ELR (cell line): ENCODE measurements around the gene ANKS4B.
"Not testable (repeated sequence)": the region's sequence is repeated elsewhere in the genome, so short reads cannot be mapped to it uniquely, and the experiment has no call there.

ENCODE experiments used
- DNase-seq: peaks from one replicate; pipeline ENCODE4 v3.0.0-alpha.2; 2015; ENCODE audit warnings: low read depth

The ANKS4B gene

GRCh38 chr16:21263640-21264570 lies 30.4 kb downstream of the ANKS4B start:
- no peak for DNase-seq

GRCh38 chr16:21264571-21265036 lies 31.1 kb downstream of the ANKS4B start:
- DNase-seq: no peak

- no peak for DNase-seq
Measured at GRCh38 chr16:21265104-21265837, 31.8 kb downstream of the ANKS4B start.

- DNase-seq: no peak
Measured at GRCh38 chr16:21267298-21267697, 33.8 kb downstream of the ANKS4B start.

GRCh38 chr16:21268236-21268635 lies 34.7 kb downstream of the ANKS4B start:
- no peak for DNase-seq

GRCh38 chr16:21272253-21272652 lies 38.8 kb downstream of the ANKS4B start:
- DNase-seq: no peak

- not testable (repeated sequence) for DNase-seq
Measured at GRCh38 chr16:21272763-21273162, 39.3 kb downstream of the ANKS4B start.

- DNase-seq: no peak
Measured at GRCh38 chr16:21274172-21274726, 40.8 kb downstream of the ANKS4B start.

GRCh38 chr16:21275529-21275928 lies 42.0 kb downstream of the ANKS4B start:
- no peak for DNase-seq

GRCh38 chr16:21276090-21276489 lies 42.6 kb downstream of the ANKS4B start:
- no peak for DNase-seq

GRCh38 chr16:21277045-21277926 lies 43.8 kb downstream of the ANKS4B start:
- DNase-seq: no peak

- DNase-seq: peak; percentile 45
Measured at GRCh38 chr16:21277927-21278706, 44.6 kb downstream of the ANKS4B start, which contains the start of gene CRYM. CRYM (minus strand) TSS chr16:21278290; CDS start chr16:21278251, 39 bp downstream.

GRCh38 chr16:21279501-21279900 lies 46.0 kb downstream of the ANKS4B start:
- DNase-seq: no peak

GRCh38 chr16:21281698-21282389 lies 48.3 kb downstream of the ANKS4B start:
- no peak for DNase-seq

- peak; percentile 43 for DNase-seq
Measured at GRCh38 chr16:21283521-21284289, 50.2 kb downstream of the ANKS4B start.

GRCh38 chr16:21284414-21284813 lies 50.9 kb downstream of the ANKS4B start:
- no peak for DNase-seq

GRCh38 chr16:21285314-21285713 lies 51.8 kb downstream of the ANKS4B start:
- no peak for DNase-seq

- DNase-seq: not testable (repeated sequence)
Measured at GRCh38 chr16:21289789-21290188, 56.3 kb downstream of the ANKS4B start.
